ES-I3 (cell line): Measurements from ENCODE around the gene NTM.
A peak's percentile ranks its signal among the peaks of the same experiment; 100 is the strongest.
"Not testable (repeated sequence)": the region's sequence is repeated elsewhere in the genome, so short reads cannot be mapped to it uniquely, and the experiment has no call there.

Experiments
- H3K36me3 ChIP-seq: 2 replicates; pipeline ENCODE4 v1.6.1; 2013; ENCODE audit warnings: mild to moderate bottlenecking, low read length, control low read depth, moderate library complexity; ENCODE audit not compliant: insufficient read depth
- H3K4me1 ChIP-seq: 2 replicates; pipeline ENCODE4 v1.6.1; 2013; ENCODE audit warnings: mild to moderate bottlenecking, control low read depth, low read length; ENCODE audit not compliant: insufficient read depth
- H3K9ac ChIP-seq: 2 replicates; pipeline ENCODE4 v1.6.1; 2013; ENCODE audit warnings: low read depth, mild to moderate bottlenecking, low read length, moderate library complexity
- H3K9me3 ChIP-seq: 2 replicates; pipeline ENCODE4 v1.6.1; 2013; ENCODE audit warnings: mild to moderate bottlenecking, low read length, moderate library complexity; ENCODE audit not compliant: control insufficient read depth, insufficient read depth

The NTM gene

GRCh38 chr11:131904756-131905155 lies 534.3 kb downstream of the NTM start:
- Histone ChIP-seq H3K4me1 (peaks cover 26% of the 10 kb centered on the region), H3K9ac (no peak overlapping the region), H3K36me3 (no peaks in the 10 kb centered on the region), H3K9me3 (no peaks in the 10 kb centered on the region)

- no peaks in the 10 kb centered on the region for H3K9me3 ChIP-seq
- no peak overlapping the region for H3K9ac ChIP-seq
- H3K36me3 ChIP-seq, result no peaks in the 10 kb centered on the region
- H3K4me1 ChIP-seq, result peaks cover 27% of the 10 kb centered on the region
Measured at GRCh38 chr11:131906963-131907362, 536.5 kb downstream of the NTM start.

DNA sequence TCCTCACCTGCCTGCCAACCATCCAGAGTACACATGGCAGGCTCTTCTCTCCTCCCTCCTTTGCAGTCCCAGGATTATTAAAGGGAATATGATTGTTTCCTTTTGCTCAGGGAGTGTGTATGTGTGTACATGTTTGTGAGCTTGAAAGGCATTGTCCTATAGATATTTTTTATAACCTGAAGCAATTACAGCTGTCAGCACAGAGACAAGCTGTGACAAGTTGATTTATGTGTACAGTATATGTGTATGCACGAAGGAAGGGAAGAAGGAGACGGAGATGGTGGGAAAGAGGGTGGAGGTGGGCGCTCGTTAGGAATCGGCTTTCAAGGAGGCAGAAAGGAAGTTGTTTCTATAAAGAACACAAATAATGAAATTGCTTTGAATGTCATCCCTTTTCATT lies 537.0 kb downstream of the NTM start:
- H3K4me1 ChIP-seq, result peaks cover 27% of the 10 kb centered on the region
- no peaks in the 10 kb centered on the region for H3K9me3 ChIP-seq
- no peaks in the 10 kb centered on the region for H3K36me3 ChIP-seq
- no peak overlapping the region for H3K9ac ChIP-seq

DNA sequence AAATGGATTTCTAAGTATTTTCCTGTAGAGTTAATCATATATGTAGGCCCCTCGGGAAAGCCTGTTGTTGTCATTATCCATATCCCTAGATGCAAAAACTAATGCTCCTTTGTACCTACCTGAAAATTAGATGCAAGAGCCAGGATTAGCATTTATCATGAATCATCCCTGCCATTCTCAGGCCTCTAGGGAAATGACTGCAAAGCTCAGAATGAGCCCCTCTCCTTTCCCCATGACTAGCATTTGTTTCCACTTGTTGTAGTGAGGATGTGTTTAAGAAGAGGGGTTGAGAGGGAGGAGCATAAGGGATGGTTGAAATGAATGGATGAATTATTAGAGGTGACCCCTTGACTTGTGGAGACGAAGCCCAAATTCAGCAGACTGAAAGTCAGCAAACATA lies 537.9 kb downstream of the NTM start:
- Histone ChIP-seq H3K9me3 (no peaks in the 10 kb centered on the region), H3K36me3 (no peaks in the 10 kb centered on the region), H3K9ac (no peak overlapping the region), H3K4me1 (peaks cover 27% of the 10 kb centered on the region)

DNA sequence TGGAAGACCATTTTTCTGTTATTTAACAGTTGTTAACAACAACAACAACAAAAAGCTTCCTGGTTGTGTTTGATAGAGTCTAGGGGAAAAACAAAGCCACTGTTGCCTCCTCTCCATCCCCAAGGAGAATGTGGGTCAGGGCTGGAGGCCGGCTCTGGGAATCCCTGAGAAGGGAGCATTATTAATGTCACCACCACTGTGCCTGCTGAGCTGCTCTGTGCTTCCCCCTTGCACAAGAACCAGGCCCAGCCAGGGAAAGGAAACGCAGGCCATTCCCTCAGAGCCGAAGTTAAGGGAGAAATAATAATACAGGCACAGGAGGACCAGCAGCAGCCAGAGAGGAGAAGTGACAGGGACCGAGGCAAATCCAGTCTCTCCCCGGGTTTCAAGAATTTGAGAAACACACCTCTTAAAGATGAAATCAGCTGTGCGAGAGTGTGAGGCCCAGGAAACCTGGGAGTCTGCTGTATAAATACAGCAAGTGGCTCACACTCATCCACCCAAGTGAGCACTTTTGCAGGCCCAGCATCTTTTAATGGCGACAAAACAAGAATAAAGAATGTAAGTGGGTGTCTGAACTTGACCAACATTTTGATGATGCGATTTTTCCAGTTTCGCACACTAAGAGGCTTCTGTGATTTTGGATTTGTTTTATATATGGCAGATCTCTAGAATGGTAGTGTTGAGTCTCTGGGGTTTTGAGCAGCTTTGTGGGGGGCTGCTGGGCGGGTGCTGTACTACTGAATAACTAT lies 539.2 kb downstream of the NTM start:
- Histone ChIP-seq H3K36me3 (no peaks in the 10 kb centered on the region), H3K9me3 (no peaks in the 10 kb centered on the region), H3K9ac (peak overlapping the region; percentile 94; the same call in 1 of the 2 replicates), H3K4me1 (peaks cover 21% of the 10 kb centered on the region)

DNA sequence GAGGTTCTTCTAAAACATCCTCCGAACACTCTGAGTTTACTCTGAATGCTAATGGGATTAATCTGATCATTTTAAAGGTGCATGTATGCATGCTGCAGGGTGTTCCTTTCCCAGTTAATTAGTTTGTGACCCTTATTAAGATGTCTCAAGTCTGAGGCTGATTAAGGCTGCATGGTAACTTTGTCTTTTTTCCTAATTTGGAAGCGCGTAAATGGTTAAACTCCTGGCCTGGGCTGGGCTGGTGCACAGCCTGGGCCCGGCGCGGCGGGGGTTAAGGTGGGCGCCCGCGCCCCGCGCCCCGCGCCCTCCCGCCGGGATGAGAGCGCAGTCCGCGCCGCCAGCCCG lies 539.7 kb downstream of the NTM start:
- Histone ChIP-seq H3K36me3 (no peaks in the 10 kb centered on the region), H3K9me3 (no peaks in the 10 kb centered on the region), H3K9ac (peak overlapping the region; percentile 94; the same call in 1 of the 2 replicates), H3K4me1 (peaks cover 17% of the 10 kb centered on the region)

GRCh38 chr11:131910523-131911387 lies 540.3 kb downstream of the NTM start:
- H3K9me3 ChIP-seq, result no peaks in the 10 kb centered on the region
- H3K36me3 ChIP-seq, result no peaks in the 10 kb centered on the region
- H3K9ac ChIP-seq, result peak overlapping the region; percentile 94
- H3K4me1 ChIP-seq, result peaks cover 12% of the 10 kb centered on the region

- Histone ChIP-seq H3K4me1 (peaks cover 12% of the 10 kb centered on the region), H3K9ac (peak overlapping the region; percentile 94)
- H3K36me3 ChIP-seq, H3K9me3 ChIP-seq: not testable (repeated sequence)
Measured at GRCh38 chr11:131911388-131912032, 541.1 kb downstream of the NTM start.

DNA sequence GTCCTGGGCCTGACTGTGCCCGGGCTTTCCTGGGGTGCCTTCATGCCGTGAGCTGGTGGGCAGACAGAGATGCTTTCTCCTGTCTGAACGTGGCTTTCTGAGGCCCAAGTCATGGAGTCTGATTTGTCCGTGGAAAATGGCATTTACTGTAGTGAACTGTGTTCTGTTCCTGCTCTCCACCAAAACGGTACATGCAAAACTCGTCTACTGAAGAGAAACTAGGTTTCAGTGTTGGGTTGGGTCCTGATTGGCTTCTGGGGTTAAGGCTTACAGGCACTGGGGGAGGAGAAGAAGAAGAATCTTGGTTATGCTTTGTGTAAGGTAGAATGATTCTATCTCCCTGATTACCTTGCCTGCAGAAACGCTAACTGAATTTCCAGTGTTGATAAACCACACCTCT lies 541.7 kb downstream of the NTM start:
- Histone ChIP-seq H3K9ac (peak overlapping the region; percentile 94; the same call in 1 of the 2 replicates), H3K4me1 (peaks cover 14% of the 10 kb centered on the region), H3K9me3 (no peaks in the 10 kb centered on the region), H3K36me3 (no peaks in the 10 kb centered on the region; the same call in 1 of the 2 replicates)

DNA sequence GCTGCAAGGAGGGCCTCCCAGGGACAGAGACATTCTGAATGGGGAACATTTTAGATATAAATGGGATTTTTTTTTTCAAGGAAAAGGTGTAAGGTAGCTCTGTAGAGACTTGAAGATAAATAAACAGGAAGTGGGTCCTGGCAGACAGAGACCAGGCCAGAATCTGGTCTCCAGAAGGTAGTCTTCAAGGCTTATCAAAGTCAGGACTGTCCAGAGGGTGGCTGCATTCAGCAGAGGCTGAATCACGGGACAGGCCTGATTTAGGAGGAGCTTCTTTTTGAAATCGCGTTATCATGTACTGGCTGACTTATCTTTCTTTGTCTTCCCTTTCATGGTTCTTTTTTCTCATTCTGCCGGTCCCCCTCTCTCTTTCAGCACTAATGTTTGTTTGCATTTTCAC lies 542.9 kb downstream of the NTM start:
- H3K4me1 ChIP-seq, result peaks cover 19% of the 10 kb centered on the region
- no peak overlapping the region for H3K9ac ChIP-seq
- H3K9me3 ChIP-seq, result no peaks in the 10 kb centered on the region
- no peaks in the 10 kb centered on the region; the same call in 1 of the 2 replicates for H3K36me3 ChIP-seq

GRCh38 chr11:131914361-131914774 lies 544.0 kb downstream of the NTM start:
- H3K9ac ChIP-seq, result no peak overlapping the region
- H3K36me3 ChIP-seq, result no peaks in the 10 kb centered on the region; the same call in 1 of the 2 replicates
- no peaks in the 10 kb centered on the region for H3K9me3 ChIP-seq
- H3K4me1 ChIP-seq, result peaks cover 13% of the 10 kb centered on the region

DNA sequence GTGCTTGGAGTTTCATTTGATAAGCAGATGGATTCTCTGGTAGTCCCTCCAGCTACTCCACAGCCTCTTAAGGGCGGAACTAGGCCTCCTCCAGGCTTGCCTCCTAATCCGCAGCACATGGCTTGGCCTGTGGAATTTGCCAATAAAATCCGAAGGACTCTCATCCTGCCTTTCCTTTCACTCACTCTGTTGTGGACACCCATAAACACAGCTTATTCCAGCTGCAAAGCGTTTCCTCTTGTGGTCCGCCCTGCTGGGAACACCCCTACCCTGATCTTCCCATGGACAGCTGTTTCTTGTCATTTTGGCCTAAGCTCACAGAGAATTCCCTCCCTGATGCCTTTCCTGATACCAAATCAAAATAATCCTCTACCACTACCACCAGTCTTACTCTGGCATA lies 546.2 kb downstream of the NTM start:
- Histone ChIP-seq H3K9ac (no peak overlapping the region), H3K9me3 (no peaks in the 10 kb centered on the region)

DNA sequence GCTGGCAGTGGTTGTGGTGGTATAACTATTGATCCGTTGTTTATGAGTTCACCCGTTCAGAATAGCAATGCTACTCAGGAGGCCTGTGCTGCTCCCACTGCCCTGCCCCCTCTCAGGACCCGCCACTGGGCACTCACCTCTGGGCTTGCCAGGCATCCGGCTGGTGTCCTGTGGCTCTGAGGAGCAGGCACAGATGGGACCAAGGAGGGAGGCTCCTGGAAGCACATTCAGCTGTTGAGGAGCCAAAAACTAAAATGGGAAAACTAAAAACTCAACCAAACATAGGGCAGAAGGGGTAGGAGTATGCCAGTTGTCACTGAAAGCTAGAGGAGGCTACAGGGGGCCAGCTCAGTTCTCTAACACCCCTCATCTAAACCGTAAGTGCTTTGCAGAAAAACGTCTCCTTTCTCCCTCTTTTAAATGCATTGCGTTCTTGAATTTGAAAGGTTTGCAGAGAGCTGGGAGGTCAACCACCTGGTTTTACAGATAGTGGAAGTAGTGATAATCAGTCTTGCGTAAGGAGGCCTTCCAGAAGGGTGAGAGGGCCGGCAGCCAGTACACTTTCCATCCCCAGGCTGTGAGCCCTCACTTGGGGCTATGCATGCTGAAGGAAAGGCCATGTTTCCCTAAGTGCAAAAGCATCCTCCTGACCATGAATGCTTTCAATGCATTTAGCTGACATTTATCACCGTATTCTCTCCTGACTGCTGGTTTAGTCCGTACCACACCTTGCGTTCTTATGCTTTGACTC lies 547.4 kb downstream of the NTM start:
- Histone ChIP-seq H3K9me3 (no peaks in the 10 kb centered on the region), H3K36me3 (no peaks in the 10 kb centered on the region; the same call in 1 of the 2 replicates), H3K4me1 (peaks cover 8% of the 10 kb centered on the region; the same call in 1 of the 2 replicates), H3K9ac (no peak overlapping the region)

More for the DNA sequence above, 546.2 kb downstream of the NTM start:
- H3K4me1 ChIP-seq, result peaks cover 8% of the 10 kb centered on the region
- no peaks in the 10 kb centered on the region; the same call in 1 of the 2 replicates for H3K36me3 ChIP-seq

DNA sequence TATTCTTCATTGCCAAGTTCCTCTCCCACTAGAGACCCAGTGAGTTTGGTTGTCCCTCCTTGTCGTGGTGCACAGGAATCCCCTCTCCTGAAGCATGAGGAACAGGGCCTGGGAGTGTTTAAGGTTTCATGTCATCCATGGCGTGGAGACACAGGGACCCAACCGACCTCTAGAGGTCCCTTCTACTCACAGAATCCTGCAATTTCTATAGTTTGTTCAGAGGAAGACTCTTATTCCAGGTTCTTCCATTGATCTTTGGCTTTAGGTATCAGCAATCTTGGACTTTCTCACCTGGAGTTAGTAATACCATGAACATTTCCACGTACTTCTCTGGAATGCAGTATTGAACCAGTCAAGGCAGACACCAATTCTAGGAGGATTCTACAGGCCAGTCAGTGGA lies 548.2 kb downstream of the NTM start:
- H3K9ac ChIP-seq, result no peak overlapping the region
- H3K4me1 ChIP-seq, result peaks cover 8% of the 10 kb centered on the region; the same call in 1 of the 2 replicates
- H3K36me3 ChIP-seq, result no peaks in the 10 kb centered on the region; the same call in 1 of the 2 replicates
- no peaks in the 10 kb centered on the region for H3K9me3 ChIP-seq
